ENCODE measurements around the gene LHFPL2. TPM values are rescaled to one million over a fixed set of nuclear protein-coding genes. Genes with fewer than 3 reads are reported as not detected.

The LHFPL2 gene
- total and polyA plus RNA-seq, 2 experiments from 2014 or later: 96.6 to 126 TPM

GRCh38 chr5:78661044-78661443, 12.5 kb upstream of the LHFPL2 start:
- no peaks in the 10 kb centered on the region for H3K36me3 ChIP-seq
- H3K4me1 ChIP-seq (ENCODE audit: low read depth): peaks cover 22% of the 10 kb centered on the region
- no peak for DNase-seq (ENCODE audit: low read depth in 1 of 2, low spot score in 1 of 2)
- H3K27me3 ChIP-seq: no peaks in the 10 kb centered on the region
- TF ChIP-seq CTCF (IDR thresholded peaks at IDR 0.05; ENCODE audit: low read depth, low read length): no peak
- peak overlapping the region; percentile 83 for H3K27ac ChIP-seq
- no peak overlapping the region for H3K4me3 ChIP-seq
- H3K9me3 ChIP-seq (ENCODE audit: low read depth): no peaks in the 10 kb centered on the region

DNA sequence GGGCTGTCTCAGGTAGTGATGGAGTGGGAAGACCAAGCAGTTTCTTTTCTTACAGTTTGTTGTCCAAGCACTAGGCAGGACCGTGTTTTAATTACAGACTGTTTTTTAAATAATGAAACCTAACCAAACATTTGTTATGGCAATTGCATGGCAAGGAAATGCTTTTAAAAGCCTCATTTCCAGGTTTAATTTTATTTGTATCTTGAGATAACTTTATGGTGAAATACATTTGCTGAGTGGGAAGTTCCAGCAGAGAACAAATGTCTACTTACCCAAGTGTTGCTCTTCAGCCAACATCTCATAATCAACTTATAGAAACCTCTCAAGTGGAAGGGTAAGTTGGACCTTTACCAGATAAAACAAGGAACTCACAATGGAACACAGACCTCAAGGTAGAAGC, 11.8 kb upstream of the LHFPL2 start:
- Histone ChIP-seq H3K36me3 (no peaks in the 10 kb centered on the region), H3K9me3 (ENCODE audit: low read depth) (no peaks in the 10 kb centered on the region)

DNA sequence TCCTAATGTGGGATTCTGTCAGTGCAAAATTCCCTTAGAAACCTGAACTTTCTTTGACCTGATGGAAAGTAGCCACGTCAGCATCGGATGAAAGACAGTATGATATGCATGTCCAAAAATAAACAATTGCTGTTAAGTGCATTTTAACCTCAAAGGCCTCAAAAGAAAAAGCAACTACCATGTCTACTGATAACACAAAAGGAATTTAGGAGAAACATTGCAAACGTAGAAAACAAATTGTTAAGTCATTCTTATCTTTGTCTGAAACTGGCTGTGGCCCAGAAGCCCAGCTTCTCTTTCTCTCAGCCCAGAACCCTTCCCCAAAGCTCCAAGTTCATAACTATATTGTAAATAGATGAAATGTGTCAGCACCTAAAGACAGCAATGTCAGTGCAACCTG, 11.1 kb upstream of the LHFPL2 start:
- Histone ChIP-seq H3K4me1 (ENCODE audit: low read depth) (peaks cover 26% of the 10 kb centered on the region), H3K36me3 (no peaks in the 10 kb centered on the region), H3K27me3 (no peaks in the 10 kb centered on the region), H3K27ac (peak overlapping the region; percentile 83), H3K4me3 (no peak overlapping the region), H3K9me3 (ENCODE audit: low read depth) (no peaks in the 10 kb centered on the region)
- TF ChIP-seq CTCF (IDR thresholded peaks at IDR 0.05; ENCODE audit: low read depth, low read length): no peak
- DNase-seq (ENCODE audit: low read depth in 1 of 2, low spot score in 1 of 2): peak in 1 of 2 donors; percentile 82

More for the DNA sequence above, 11.8 kb upstream of the LHFPL2 start:
- H3K27me3 ChIP-seq: no peaks in the 10 kb centered on the region
- H3K4me3 ChIP-seq: no peak overlapping the region
- TF ChIP-seq CTCF (IDR thresholded peaks at IDR 0.05; ENCODE audit: low read depth, low read length): no peak
- peak overlapping the region; percentile 83 for H3K27ac ChIP-seq
- H3K4me1 ChIP-seq (ENCODE audit: low read depth): peaks cover 22% of the 10 kb centered on the region
- DNase-seq (ENCODE audit: low read depth in 1 of 2, low spot score in 1 of 2): no peak

DNA sequence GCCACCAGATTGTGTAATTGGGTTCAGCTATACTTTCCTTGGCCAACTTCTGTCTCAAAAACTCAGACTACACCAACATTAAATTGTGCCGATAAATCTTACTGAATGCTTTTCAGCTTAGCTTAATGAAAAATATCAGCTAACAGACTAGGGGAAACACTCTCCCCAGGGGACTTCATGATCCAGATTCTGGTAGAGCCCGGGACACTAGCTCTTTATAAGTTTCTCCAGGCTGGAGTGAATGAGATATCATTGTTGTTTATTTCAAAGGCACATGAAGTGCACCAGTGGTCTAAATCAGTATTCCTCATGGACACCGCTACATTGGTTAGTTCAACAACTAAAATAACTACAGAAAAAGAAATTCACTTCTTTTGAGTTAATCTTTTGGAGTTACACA, 10.5 kb upstream of the LHFPL2 start:
- Histone ChIP-seq H3K27me3 (no peaks in the 10 kb centered on the region), H3K27ac (peak overlapping the region; percentile 83), H3K4me3 (no peak overlapping the region), H3K36me3 (no peaks in the 10 kb centered on the region), H3K4me1 (ENCODE audit: low read depth) (peaks cover 28% of the 10 kb centered on the region), H3K9me3 (ENCODE audit: low read depth) (no peaks in the 10 kb centered on the region)
- DNase-seq (ENCODE audit: low read depth in 1 of 2, low spot score in 1 of 2): no peak
- no peak for TF ChIP-seq CTCF (IDR thresholded peaks at IDR 0.05; ENCODE audit: low read depth, low read length)

GRCh38 chr5:78657201-78657600, 8.6 kb upstream of the LHFPL2 start:
- Histone ChIP-seq H3K4me3 (no peak overlapping the region), H3K4me1 (ENCODE audit: low read depth) (peaks cover 33% of the 10 kb centered on the region), H3K27me3 (no peaks in the 10 kb centered on the region), H3K36me3 (no peaks in the 10 kb centered on the region), H3K27ac (no peak overlapping the region), H3K9me3 (ENCODE audit: low read depth) (no peaks in the 10 kb centered on the region)
- no peak for TF ChIP-seq CTCF (IDR thresholded peaks at IDR 0.05; ENCODE audit: low read depth, low read length)
- no peak for DNase-seq (ENCODE audit: low read depth in 1 of 2, low spot score in 1 of 2)
